Aortic smooth muscle cell (primary cell): Measurements from ENCODE around the gene GTF2H4. TPM values are rescaled to one million over a fixed set of nuclear protein-coding genes. Genes with fewer than 3 reads are reported as not detected.

ENCODE experiments used
- total RNA-seq: library from RNA; depleted of rRNA; stranded (reverse); fragments of >200 nt; gene quantifications from 2 replicates; pipeline ENCODE4 v1.2.3, GENCODE V29; 2014

Gene GTF2H4
- total RNA-seq: 5.9 and 8.0 TPM in 2 replicates

DNA sequence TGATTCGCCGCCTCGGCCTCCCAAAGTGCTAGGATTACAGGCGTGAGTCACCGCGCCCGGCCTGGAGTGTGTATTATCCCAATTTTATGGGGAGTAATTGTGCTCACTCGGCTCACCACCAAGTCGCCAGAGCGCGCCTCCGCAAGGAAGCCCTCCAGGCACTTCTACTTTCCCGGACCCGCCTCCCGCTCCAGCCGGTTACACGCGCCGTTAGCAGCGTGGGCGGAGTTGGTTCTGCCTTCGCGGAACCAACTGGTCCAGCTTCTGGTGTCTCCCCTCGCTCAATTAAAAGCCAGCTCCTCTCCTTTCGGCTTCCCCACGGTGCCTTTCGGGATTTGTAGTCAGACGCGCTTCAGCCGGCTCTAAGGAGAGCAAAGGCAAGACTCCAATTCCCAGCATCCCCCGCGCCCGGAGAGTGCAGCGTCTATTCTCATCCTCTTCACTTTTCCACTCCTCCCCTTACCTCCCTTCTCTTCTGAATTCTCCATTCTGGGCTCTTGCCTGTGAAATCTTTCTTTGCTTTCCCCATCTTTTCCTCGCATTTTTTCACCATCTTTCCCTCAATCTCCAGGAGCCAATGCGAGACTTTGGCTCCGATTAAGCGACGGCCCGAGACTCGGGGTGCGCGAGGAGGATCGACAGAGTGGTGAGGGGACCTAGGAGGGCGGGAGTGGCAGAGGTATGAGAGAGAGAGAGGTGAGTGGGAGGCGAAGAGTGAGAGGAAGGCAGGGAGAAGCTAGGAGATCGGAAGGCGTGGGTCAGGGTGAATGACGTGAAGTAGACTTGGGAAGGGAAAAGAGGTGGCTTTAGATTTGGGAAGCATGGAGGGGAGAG, at the start of gene GTF2H4:
GTF2H4 (plus strand) TSS at position 450 of the 834 bp plus-strand sequence.

DNA sequence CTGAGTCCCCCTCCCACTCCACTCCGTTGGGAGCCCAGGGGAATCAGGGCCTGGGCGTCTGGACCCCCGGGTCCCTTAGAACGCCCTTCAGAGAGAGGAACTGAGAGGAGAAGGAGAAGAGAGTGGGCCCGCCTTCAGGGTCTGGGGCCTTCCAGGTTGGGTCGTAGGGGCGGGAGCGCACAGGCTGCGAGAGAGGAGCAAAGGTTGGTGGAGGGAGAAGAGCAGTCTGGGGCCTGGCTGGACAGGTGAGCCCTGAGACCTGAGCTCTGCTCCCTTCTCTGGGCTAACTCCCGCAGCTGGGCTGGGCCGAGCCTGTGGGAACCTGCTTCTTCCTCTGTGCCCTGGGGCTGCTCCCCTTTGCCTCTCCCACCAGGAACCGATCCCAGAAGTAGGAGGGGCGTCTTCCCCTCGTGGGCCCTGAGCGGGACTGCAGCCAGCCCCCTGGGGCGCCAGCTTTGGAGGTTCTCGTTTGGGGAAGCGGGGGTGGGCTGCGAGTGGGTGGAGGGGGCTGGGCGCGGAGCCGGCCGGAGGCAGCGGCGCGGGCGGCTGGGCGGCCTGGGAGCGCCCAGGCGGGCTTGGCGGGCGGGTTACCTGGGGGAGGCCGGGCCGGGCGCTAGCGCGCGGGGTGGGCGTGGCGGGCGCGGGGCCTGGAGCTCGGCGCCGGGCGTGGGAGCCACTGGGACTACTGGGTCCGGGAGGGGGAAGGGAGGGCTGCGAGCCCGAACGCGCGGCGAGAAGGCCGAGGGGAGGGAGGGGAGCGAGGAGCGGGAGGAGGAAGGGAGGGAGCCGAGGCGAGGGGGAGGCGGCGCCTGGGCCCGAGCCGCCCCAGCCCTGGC, 24.1 kb upstream of the GTF2H4 start, which contains the start of gene DDR1:
DDR1 (plus strand) TSS at position 835 of the 836 bp plus-strand sequence. CDS start 4,211 bp downstream, outside the sequence.

DNA sequence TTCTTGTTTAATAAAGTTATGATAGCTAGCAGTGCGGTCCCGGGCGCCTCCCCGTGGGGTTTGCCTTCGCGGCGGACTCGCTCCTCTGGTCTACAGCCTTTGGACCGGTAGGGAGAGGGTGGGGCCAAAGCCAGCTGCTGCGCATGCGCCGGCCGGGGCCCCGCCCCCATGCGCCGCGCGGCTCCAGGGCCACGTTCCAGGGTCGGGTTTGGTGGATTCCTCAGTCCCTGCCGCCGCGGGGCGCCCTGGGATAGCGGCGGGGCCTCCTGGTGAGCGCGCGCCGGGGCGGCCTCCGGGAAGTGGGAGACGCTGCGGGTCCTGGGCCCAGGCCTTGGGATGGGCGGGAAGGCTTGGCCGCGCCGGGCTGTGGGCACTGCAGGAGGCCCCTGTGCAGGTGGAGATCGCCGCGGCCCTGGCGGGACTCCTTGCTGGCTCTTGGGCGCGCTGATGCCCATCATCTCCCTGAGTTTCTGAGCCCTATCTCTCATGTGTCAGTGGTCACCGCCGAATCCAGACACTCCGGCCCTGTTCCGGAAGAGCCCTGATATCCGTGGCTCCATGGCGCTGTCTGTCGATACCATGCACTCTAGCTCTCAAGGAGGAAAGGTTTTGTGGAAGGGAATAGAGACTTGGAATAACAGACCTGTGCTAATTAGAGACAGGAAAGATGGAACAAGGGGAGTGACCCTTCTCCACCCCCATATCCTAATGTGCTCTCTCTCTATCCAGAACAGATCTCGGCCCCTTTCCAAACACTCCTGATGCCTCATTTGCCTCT, 6.3 kb downstream of the GTF2H4 start, which contains the start of gene VARS2:
VARS2 (plus strand) TSS at position 163 of the 778 bp plus-strand sequence; CDS start at position 762, 599 bp downstream.

DNA sequence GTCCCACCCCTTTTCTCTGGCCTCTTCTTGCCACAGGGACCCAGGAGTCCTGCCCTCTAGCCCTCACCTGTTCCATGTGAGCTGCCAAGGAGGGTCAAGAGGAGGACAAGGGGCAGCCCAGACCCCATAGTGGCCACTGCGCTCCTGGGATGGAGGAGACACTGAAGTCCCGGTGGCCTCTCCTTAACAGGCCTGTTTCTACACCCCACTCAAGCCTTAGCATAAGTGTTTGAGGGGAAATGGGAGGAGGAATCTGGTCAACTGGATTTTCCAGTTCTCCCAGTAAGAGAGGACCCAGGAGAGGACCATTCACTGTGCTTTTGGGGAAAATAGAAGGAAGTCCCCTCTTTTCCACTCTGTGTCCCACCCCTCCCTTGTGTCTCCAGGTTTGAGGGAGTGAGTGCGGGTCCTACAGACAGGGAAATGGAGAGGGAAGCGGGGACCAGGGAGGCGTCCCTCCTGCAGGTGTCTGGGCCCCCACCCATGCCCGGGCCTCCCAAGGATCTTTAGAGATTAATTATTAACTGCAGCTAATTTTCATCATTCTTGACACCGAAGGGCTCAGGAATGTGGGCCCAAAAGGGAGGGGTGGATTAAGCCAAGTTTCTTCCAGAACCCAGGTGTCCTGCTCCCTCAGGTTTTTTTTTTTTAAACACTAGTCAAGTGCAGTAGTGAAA, 24.1 kb downstream of the GTF2H4 start, which contains the start of gene SFTA2:
SFTA2 (minus strand) TSS at position 202 of the 677 bp plus-strand sequence; CDS start at position 128, 74 bp downstream.

DNA sequence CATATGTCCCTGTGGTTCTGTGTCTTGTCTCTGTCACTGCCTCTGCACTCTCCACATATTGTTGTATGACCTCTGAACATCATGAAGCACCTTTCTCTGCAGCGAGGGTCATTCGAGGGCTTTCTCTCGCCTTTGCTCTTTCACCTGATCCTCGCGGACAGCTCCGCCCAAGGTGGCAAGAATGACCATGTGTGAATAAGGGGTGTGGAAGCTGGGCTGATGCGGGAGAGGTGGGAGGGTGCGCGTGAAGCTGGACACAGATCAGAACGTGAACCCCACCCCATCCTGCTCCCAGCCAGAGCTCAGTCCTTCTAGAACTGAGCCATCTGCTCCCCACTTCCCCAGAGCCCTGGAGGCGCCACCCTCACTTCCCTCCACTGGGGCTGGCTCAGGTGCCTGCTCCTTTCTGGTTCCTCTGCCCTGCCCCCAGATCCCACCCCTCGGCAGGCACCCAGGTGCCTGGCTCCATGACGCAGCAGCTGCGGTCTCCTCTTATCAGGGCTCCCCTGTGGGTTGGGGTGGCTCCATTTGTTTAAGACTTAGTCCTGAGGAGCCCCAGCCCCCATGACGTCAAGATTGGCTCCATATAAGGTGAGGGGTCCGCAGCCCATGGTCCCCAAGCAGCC, 32.5 kb downstream of the GTF2H4 start, which contains the start of gene MUCL3:
MUCL3 (plus strand) TSS at position 613 of the 626 bp plus-strand sequence. CDS start 27 bp downstream, outside the sequence.

Other genes starting within 250 kb of the GTF2H4 start
- gene DHX16, start 235.2 kb upstream of the GTF2H4 start, total RNA-seq: 33.3 and 46.6 TPM in 2 replicates
- gene PPP1R18, start 221.6 kb upstream of the GTF2H4 start, total RNA-seq: 68.2 and 79.1 TPM in 2 replicates
- 2.2 and 3.1 TPM in 2 replicates for gene NRM, start 217.2 kb upstream of the GTF2H4 start, total RNA-seq
- gene MDC1, start 190.9 kb upstream of the GTF2H4 start, total RNA-seq: 4.6 and 5.1 TPM in 2 replicates
- gene TUBB, start 187.9 kb upstream of the GTF2H4 start, total RNA-seq: 421 and 431 TPM in 2 replicates
- 138 and 150 TPM in 2 replicates for gene FLOT1, start 165.5 kb upstream of the GTF2H4 start, total RNA-seq
- 14.3 and 32.0 TPM in 2 replicates for gene IER3, start 163.7 kb upstream of the GTF2H4 start, total RNA-seq
- gene DDR1, start 23.7 kb upstream of the GTF2H4 start, total RNA-seq: 15.2 and 17.1 TPM in 2 replicates
- 12.4 and 16.8 TPM in 2 replicates for gene VARS2, start 6.0 kb downstream of the GTF2H4 start, total RNA-seq
- gene SFTA2, start 24.0 kb downstream of the GTF2H4 start, total RNA-seq: not detected in 2 replicates
- gene MUCL3, start 32.8 kb downstream of the GTF2H4 start, total RNA-seq: not detected in 2 replicates
- gene MUC21, start 75.5 kb downstream of the GTF2H4 start, total RNA-seq: not detected in 2 replicates
- not detected in 2 replicates for gene MUC22, start 102.3 kb downstream of the GTF2H4 start, total RNA-seq
- not detected in 2 replicates for gene C6orf15, start 204.4 kb downstream of the GTF2H4 start, total RNA-seq
- 0.92 and 1.1 TPM in 2 replicates for gene PSORS1C1, start 206.6 kb downstream of the GTF2H4 start, total RNA-seq
- gene CDSN, start 212.2 kb downstream of the GTF2H4 start, total RNA-seq: not detected in 2 replicates
- not detected in 2 replicates for gene PSORS1C2, start 230.9 kb downstream of the GTF2H4 start, total RNA-seq
- gene CCHCR1, start 249.6 kb downstream of the GTF2H4 start, total RNA-seq: 12.7 and 18.9 TPM in 2 replicates